PC-9 (cell line): ENCODE results near the gene RASL11B.

Experiments
- CTCF ChIP-seq: fragments of 200-600 bp; sonication (generic); conservative IDR thresholded peaks from 2 replicates; pipeline ENCODE4 v1.6.1; 2017; ENCODE audit warnings: mixed run types, antibody characterized with exemption, mild to moderate bottlenecking, moderate library complexity
- EZH2 ChIP-seq: fragments of 200-600 bp; sonication (generic); IDR thresholded peaks from 2 replicates; pipeline ENCODE4 v1.8.0; 2017; ENCODE audit warnings: antibody characterized with exemption, low read depth

- TF ChIP-seq CTCF (no peak), EZH2 (no peak)
Measured at GRCh38 chr4:52823702-52824092, 38.4 kb upstream of the RASL11B start.
